Measurements from ENCODE around the gene KRTAP5-2.
"Not testable (repeated sequence)": the region's sequence is repeated elsewhere in the genome, so short reads cannot be mapped to it uniquely, and the experiment has no call there.

KRTAP5-2 gene

DNA sequence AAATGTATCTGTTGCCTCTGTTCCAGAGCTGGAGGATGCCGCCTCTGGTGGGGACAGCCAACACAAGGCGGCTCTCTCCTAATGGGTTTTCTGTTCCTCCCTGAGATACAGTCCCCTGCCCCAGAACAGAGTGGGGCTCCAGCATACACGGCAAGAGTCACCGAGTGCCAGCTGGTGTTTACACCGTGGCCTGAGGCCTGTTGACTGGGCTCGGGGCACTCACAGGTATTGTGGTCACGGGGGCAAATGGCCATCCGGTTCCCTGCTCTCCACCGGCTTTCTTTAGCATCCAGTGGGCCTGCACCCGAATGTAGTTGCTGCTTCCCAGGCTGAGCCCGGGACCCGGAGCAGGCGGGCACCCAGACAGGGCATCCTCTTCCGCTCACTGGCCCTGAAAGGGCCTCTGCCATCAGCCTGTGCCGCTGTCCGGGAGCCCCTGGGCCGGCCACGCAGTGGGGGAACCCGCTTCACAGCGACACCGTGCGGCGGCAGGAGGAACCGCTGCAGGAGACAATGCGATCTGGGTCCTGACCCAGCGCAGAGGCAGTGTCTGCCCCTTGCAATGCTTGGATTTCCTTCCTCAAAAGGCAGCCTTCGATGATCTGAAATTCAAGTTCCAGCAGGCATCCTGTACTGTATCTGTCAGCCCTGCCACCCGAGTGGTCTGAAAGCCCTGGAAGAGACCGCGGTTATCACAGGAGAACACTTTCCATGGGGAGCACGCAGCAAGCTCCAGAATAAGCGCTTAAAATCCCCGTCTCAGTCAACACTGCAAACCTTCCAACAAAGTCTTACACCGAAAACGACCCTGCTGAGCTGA lies 30.6 kb upstream of the KRTAP5-2 start:
- DNase-seq (ENCODE audit: low spot score): peak; percentile 79

GRCh38 chr11:1625541-1625940 lies 27.4 kb upstream of the KRTAP5-2 start:
- no peak for DNase-seq (ENCODE audit: low spot score)

DNA sequence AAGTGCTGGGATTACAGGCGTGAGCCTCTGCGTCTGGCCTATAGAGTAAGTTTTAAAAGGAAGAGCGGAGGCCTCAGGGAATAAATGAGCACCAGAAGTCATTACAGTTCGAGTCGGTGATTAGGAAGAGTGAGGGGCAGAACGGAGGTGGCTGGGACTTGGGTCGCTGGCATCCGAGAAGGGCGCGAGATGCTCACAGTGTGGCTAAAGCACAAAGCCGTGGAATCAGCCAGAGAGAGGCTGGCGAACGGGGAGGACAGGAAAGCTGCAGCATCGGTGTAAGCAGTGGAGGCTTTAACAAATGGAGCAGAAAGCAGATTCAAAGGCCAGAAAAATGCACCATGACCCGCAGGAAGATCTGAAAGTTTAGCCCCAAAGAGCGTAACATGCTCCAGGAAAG lies 26.5 kb upstream of the KRTAP5-2 start:
- no peak for DNase-seq (ENCODE audit: low spot score)

DNA sequence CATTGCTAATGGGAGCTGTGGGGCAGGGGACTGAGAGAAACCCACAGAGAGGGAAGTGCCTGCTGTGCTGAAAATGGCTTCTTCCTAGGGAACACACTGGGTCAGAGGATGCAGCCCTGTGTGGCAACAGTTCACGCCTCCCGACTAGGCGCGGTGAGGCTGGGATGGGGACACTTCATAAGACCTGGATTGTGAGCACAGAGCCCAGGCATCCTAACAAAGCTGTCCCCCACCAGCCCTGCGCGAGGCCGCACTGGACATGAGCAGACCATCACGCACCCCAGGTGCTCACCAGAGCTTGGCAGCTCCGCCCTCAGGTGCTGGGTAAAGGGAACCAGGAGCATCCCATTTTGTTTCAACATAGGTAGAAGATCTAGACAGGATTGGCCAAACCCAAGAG lies 25.6 kb upstream of the KRTAP5-2 start:
- no peak for DNase-seq (ENCODE audit: low spot score)

DNA sequence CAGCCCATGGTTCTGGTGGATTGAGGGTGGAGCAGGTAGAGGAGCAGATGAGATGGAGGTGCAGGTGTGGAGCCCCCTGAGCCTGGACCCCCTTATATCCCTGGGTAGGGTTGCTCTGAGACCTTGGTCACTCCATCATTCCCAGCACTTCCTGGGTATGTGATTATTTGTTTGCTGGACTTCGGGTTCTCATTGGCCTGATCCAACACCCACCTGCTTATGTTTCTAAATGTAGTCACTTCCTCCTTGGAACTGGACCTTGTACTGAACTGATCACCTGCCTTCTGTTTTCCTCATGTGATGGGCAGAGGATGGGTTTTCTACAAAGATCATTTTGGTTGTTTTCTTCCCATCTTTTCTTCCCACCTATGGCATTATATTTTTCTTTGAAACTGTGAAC lies 24.0 kb upstream of the KRTAP5-2 start, which contains the start of gene KRTAP5-4:
KRTAP5-4 (minus strand) TSS at position 53 of the 400 bp plus-strand sequence; CDS start at position 8, 45 bp downstream.
- no peak for DNase-seq (ENCODE audit: low spot score)

GRCh38 chr11:1619449-1619848 lies 21.4 kb upstream of the KRTAP5-2 start:
- no peak for DNase-seq (ENCODE audit: low spot score)

- no peak for DNase-seq (ENCODE audit: low spot score)
These were observed 20.1 kb upstream of the KRTAP5-2 start for GRCh38 chr11:1618231-1618630.

- DNase-seq (ENCODE audit: low spot score): no peak
These were observed 10.3 kb upstream of the KRTAP5-2 start, which contains the start of gene KRTAP5-3 for GRCh38 chr11:1608363-1608762. TSS of gene KRTAP5-3 (minus strand) at chr11:1608463. CDS start at chr11:1608385, 78 bp downstream.

DNA sequence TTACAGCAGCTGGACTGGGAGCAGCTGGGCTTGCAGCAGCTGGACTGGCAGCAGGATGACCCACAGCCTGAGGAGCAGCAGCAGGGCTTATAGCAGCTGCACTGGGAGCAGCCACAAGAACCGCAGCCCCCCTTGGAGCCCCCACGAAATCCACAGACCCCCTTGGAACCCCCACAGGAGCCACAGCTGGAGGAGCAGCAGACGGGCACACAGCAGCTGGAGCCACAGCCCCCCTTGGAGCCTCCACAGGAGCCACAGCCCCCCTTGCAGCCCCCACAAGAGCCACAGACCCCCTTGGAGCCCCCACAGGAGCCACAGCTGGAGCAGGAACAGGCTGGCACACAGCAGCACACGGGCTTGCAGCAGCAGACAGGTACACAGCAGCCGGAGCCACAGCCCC lies 9.8 kb upstream of the KRTAP5-2 start:
- not testable (repeated sequence) for DNase-seq (ENCODE audit: low spot score)

GRCh38 chr11:1607156-1607845 lies 9.2 kb upstream of the KRTAP5-2 start:
- not testable (repeated sequence) for DNase-seq (ENCODE audit: low spot score)

DNA sequence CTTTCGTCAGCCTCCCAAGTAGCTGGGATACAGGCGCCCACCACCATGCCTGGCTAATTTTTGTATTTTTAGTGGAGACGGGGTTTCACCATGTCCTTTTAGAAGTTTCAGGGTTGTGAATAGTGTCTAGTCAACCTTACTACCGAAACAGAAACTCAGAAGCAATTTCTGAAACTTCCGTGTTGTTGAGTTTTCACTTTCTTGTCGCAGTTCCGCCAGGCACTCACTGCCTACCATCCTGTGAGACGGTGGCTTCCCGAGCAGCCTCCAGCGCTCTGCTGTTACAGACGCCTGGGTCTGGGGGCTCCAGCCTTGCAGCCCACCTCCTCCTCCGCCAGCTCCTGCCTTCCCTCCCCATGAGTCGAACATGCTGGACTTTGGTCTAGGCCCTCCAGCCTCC lies 7.8 kb upstream of the KRTAP5-2 start:
- DNase-seq (ENCODE audit: low spot score): not testable (repeated sequence)

DNA sequence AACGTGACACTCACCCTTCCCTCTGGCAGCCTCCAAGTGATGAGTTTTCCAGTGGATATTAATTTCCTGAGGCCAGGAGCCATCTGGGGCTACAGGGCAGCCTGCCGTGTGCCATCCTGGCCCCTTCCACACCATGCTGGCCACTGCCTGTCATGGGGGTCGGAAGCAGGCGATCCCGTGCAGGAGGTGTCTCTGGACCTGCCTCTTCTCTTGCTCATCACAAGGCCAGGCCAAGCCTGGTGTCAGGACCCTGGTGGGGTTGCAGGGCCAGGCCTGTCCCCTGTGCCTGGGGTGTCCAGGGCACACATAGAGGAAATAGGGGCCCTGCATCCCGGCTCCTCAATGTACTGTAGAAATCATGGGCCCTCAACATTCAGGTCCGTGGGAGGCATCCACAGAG lies 6.6 kb upstream of the KRTAP5-2 start:
- DNase-seq (ENCODE audit: low spot score): no peak

DNA sequence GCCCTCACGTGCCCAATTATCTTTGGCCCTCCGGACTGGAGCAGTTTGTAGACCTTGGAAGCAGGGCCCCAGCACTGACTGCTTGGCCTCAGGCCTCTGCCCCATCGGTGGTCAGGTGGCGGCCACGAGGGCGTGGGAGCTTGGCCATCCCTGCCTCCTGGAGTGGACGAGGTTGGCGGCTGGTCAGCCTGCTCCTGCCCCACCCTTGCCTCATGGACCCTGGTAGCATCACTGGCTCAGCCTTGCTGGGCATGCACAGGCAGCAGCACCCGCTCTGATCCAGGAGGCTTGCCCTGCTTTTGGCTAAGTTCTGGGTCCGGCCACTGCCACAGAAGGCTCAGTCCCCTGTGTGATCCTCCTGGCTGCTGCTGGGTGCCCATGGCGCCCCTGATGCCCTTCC lies 6.1 kb upstream of the KRTAP5-2 start:
- no peak for DNase-seq (ENCODE audit: low spot score)

- DNase-seq (ENCODE audit: low spot score): no peak
These were observed 5.5 kb upstream of the KRTAP5-2 start for GRCh38 chr11:1603629-1604028.

DNA sequence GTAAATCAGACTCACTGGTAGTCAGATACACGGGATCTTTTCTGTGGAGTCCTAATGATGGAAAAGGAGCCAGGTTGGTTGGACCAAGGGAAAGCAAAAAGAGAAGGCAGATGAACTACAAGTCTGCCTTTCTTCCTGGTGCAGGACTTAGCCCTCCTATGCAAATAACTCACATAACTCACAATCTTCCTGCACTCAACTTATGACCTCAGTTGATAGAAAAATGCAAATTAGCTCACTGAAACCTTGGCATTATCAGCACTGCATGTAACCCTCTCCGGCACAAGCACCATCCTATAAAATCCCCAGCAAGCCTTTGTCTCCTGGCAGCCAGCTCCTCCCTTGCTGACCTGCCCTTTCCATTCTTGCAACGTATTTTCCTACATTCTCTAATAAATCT lies 3.6 kb upstream of the KRTAP5-2 start:
- DNase-seq (ENCODE audit: low spot score): not testable (repeated sequence)

- DNase-seq (ENCODE audit: low spot score): no peak
These were observed 2.5 kb upstream of the KRTAP5-2 start for GRCh38 chr11:1600626-1601025.

- no peak for DNase-seq (ENCODE audit: low spot score)
These were observed 722 bp upstream of the KRTAP5-2 start for GRCh38 chr11:1598816-1599215.

- DNase-seq (ENCODE audit: low spot score): not testable (repeated sequence)
These were observed 312 bp upstream of the KRTAP5-2 start for GRCh38 chr11:1598406-1598805.

- DNase-seq (ENCODE audit: low spot score): no peak
These were observed 632 bp downstream of the KRTAP5-2 start for GRCh38 chr11:1597331-1597993.

DNA sequence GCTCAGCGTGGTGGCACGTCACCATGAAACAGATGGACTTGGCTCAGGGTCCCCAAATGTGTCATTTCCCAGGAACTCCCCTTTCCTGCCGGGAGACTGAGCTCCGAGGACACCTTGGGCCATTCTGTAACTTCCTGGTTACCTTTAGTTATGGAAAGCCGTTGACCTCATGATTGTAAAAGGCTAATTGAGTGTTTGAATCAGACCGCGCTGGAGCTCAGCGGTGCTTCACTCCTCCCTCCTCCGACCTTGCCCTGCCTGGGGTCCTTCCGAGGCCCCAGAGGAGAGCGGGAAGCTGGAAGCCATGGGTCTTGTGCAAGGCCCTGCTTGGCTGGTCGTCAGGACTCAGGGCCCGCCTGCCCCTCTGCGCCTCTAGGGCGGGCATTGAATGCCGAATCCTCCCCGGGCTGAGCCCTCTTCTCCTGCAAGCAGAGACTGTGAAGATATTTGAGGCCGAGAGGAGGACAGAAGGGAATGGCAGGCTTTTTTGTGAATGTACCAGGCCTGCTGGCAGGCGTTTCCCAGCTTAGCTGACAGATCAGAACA lies 1.4 kb downstream of the KRTAP5-2 start:
- not testable (repeated sequence) for DNase-seq (ENCODE audit: low spot score)

DNA sequence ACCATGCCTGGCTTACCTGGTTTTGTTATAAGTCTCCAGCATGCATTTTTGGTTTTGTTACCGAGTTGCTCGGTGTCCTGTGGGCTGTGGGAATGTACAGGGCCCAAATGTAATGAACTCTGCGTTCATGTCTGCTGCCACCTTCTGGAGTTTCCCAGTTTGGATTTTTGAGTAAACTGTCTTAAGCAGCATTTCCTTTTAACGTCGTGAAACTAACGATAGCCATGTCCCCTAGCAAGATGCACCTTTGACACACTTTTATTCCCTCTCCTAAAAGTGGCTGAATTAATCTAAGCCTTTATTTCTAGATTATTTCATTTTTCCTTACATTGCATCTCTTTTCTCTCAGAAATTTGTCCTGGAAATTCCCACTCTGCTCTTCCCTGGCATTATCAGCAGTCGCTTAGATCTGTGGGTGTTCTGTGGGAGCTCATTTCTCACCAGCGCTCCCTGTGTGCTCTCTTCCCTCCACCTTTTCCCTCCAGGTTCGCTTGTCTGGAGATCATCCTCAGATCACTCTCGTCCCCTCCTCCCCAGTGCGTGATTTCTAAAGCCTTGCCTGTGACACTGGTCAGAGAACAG lies 2.0 kb downstream of the KRTAP5-2 start:
- DNase-seq (ENCODE audit: low spot score): not testable (repeated sequence)

- DNase-seq (ENCODE audit: low spot score): no peak
These were observed 5.5 kb downstream of the KRTAP5-2 start for GRCh38 chr11:1592628-1593027.
